ENCODE results near the gene TBX4.

Gene TBX4

DNA sequence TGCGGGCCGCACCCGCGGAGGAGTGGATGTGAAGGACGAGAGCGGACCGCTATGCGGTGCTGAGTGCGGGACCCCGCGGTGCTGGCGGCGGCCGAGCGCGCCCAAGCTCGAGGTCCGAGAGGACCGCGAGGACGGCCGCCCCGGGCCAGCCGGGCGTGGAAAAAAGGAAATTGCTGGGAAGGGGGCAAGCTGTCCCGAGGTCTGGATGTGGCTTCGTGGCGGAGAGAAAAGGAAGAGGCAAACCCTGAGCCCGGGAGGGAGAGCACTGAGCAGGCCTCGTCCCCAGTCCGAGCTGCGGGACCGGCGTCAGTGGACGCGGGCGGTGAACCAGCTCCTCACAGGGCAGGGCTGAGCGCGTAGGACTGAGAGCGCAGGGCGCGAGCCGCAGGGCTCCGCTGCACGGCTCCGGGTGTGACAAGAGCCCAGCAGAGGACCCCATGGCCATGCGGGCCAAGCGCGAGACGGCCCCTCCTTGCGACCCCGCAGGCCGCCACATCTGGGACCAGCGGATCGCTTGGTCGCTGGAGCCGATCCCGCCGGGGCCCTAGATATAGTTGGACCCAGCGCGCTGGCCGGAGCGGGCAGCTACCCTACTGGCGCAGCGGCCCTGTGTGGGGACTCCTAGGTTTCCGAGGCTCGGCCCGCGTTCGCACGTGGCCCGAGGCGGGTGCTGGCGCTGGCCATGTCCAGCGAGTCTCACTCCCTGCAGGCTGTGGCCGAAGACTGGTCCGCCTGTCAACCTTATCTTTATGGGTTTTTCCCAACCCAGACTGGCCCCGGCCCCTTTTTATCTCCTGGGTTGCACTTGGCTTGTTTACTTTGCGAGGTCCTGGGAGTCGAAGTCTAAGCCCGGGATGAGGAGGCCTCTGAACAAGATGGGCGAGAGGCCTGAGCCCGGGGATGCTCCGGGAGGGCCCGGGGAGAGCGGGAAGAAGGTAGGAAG lies 2.4 kb downstream of the TBX4 start:
- TF ChIP-seq, protein P1, sequence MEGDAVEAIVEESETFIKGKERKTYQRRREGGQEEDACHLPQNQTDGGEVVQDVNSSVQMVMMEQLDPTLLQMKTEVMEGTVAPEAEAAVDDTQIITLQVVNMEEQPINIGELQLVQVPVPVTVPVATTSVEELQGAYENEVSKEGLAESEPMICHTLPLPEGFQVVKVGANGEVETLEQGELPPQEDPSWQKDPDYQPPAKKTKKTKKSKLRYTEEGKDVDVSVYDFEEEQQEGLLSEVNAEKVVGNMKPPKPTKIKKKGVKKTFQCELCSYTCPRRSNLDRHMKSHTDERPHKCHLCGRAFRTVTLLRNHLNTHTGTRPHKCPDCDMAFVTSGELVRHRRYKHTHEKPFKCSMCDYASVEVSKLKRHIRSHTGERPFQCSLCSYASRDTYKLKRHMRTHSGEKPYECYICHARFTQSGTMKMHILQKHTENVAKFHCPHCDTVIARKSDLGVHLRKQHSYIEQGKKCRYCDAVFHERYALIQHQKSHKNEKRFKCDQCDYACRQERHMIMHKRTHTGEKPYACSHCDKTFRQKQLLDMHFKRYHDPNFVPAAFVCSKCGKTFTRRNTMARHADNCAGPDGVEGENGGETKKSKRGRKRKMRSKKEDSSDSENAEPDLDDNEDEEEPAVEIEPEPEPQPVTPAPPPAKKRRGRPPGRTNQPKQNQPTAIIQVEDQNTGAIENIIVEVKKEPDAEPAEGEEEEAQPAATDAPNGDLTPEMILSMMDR (IDR thresholded peaks at IDR 0.05; ENCODE audit: extremely low read depth, missing control alignments) = no peak
- DNase-seq (ENCODE audit: low spot score) = no peak

DNA sequence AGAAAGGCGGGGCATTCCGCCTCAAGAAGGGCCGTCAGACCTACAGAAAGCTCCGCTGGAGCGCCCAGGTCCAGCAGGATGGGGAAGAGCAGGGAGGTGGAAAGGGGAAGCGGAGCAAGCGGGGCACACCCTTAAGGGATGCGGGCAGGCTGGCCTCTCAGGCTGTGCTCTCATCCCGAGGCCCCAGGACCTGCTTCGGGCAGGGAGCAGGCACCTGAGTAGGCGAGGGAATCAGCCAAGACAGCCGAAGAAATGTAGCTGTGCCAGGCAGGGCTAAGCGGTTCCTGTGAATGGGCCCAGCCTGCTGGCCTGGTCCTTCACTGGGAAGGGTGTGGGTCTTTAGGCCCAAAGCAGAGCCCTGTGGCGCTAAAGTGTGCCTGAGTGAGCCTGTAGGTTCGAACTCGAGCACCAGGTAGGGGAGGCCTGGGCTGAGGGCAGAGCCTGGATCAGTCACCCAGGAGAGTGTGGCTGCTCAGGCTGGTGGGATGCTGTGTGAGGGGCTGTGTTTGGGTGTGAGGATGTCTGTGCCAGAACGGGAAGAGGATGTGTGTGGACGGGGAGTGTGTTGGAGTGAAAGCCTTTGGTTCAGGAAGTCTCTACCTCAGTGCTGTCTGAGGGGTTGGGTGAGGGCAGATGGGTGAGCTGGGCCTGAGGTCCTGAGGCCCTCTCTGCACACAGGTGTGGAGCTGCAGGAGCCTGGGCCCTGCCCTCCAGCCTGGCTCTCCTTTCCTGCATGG lies 3.3 kb downstream of the TBX4 start:
- TF ChIP-seq, protein P1 (IDR thresholded peaks at IDR 0.05; ENCODE audit: extremely low read depth, missing control alignments) = no peak
- DNase-seq (ENCODE audit: low spot score) = no peak

DNA sequence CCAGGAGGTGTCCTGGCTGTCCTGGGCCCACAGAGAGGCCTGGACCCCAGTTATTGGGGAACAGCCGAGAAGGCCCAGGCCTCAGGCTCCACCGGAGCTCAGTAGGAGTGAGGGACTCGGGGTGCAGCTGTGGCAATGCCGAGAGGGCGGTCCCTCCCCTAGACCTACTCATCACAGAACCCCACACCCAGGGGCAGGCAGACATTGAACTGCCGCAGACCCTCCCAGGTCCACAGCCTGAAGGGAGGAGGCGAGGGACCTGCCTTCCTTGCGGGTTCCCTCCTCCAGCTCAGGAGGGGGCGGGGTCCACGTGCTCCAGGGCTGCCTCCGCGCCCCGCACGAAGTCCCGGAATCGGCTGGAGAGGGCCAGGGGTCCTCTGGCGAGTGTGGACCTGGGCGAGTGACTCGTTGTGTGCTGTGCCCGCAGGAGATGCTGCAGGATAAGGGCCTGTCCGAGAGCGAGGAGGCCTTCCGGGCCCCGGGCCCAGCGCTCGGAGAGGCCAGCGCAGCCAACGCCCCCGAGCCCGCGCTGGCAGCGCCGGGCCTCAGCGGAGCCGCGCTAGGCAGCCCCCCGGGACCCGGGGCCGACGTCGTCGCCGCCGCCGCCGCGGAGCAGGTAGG lies 3.9 kb downstream of the TBX4 start:
- TF ChIP-seq, protein P1 (IDR thresholded peaks at IDR 0.05; ENCODE audit: extremely low read depth, missing control alignments) = no peak
- DNase-seq (ENCODE audit: low spot score) = no peak

DNA sequence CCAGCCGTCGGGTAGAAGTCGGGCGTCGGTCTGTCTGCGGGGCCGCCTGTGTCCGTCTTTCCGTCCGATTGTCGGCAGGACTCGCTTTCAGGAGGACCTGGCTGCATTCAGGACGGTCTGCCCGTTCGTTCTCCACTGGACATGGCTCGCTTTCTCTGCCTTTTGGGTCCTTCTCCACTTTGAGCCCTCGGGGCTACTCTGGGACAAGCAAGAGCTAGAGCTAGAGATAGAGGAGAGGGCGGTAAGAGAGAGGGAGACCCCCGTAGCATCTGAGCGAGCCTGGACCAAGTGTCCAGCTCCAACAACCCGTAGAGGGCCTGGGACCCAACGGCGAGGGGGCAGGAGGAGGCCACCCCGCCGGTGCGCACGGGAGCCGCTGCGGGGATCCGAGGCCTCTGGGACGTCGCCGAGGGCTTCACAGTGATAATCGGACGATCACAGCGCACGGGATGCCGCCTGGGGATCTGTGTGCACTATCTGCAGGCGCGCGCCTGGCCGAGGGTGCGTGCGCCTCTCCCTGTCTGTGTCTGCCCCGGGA lies 4.5 kb downstream of the TBX4 start:
- no peak for DNase-seq (ENCODE audit: low spot score)
- TF ChIP-seq, protein P1 (IDR thresholded peaks at IDR 0.05; ENCODE audit: extremely low read depth, missing control alignments) = no peak

DNA sequence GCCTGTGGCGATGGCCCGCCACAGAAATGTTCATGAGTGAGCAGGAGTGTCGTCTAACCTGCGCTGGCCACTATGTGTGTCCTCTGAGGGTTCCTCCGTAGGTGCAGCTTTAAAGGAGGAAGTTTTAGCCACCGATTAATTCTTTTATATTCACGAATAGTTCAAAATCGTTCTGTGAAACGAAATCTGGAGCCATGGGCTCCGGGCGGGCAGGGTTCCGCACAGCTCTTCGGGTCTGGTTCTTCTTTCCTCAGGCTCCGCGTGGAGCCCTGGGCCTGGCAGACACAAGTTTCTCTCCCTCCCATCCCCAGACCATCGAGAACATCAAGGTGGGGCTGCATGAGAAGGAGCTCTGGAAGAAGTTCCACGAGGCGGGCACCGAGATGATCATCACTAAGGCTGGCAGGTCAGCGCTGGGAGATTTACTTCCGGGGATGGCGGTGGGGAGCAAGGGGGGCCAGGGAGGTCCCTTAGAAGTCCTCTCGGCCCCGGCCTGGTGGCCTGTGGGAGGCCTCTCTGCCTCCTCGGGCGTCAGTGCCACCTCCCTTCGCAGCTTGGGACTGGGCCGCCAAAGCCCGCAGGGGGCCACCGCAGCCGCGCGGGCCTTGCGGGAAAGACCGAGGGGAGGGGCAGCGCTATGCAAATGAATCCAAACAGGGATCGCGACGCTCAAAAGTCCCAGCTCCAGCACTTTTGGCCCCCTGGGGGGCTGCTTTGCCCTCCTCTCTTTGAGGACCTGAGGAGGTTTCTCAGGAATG lies 5.2 kb downstream of the TBX4 start:
- DNase-seq (ENCODE audit: low spot score) = no peak
- TF ChIP-seq, protein P1 (IDR thresholded peaks at IDR 0.05; ENCODE audit: extremely low read depth, missing control alignments) = no peak

DNA sequence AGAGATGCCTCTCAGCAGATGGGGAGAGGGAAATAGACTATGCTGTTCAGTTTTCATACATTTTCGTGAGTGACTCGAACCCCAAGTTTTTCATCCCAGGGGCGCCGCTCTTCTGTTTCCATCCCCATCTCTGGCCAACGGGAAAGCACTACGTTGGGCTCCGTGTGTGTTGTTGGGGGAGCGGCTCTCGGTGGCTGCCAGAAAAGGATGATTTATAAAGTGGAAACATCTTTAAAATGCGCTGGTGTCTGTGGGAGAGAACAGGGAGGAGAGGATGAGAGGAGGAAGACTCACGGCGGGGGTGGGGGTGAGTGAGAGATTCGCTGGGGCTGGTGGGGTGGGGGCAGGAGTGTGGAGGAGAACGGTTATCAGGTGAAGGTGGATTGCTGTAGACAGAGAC lies 5.8 kb downstream of the TBX4 start:
- no peak for DNase-seq (ENCODE audit: low spot score)
- TF ChIP-seq, protein P1 (IDR thresholded peaks at IDR 0.05; ENCODE audit: extremely low read depth, missing control alignments) = no peak
